T-cell (primary cell): ENCODE data around the gene TJAP1. TPM values are rescaled to one million over a fixed set of nuclear protein-coding genes. Genes with fewer than 3 reads are reported as not detected.
"Not testable (repeated sequence)": the region's sequence is repeated elsewhere in the genome, so short reads cannot be mapped to it uniquely, and the experiment has no call there.

Experiments
- ATAC-seq, 4 experiments: fragments of 200-7000 bp in 3 of 4; fragments of 150-1000 bp in 1 of 4; cut with Tn5 transposase; replicated peaks in 1 of 4; 1 replicate in 3 of 4; 2 replicates in 1 of 4; pipeline ENCODE4 v1.10.0; 2021; ENCODE audit warnings: moderate library complexity in 3 of 4, mild to moderate bottlenecking in 2 of 4, moderate number of reproducible peaks in 1 of 4
- CTCF ChIA-PET, 2 donors: fragments of 300-600 bp; sonication (Branson Sonifier 250); formaldehyde crosslinking; loops; one replicate each; lab custom pipeline; 2022; ENCODE audit warnings: antibody characterized with exemption in 2 of 2; lab: Charles Lee
- POLR2A ChIA-PET, 2 donors: fragments of 300-600 bp; sonication (Branson Sonifier 250); formaldehyde crosslinking; loops; one replicate each; lab custom pipeline; 2022; ENCODE audit warnings: antibody characterized with exemption in 2 of 2; lab: Charles Lee
- DNase-seq, 35 experiments: peaks; one replicate each; pipeline versions ENCODE4 v3.0.0 to v3.0.0-alpha.2; 2013 to 2023
- H3K27ac ChIP-seq: one replicate; pipeline ENCODE4 v1.5.1; 2013; ENCODE audit warnings: low read length
- H3K27me3 ChIP-seq, 2 experiments: replicated peaks in 1 of 2; 1 replicate in 1 of 2; 2 replicates in 1 of 2; pipeline versions ENCODE4 v1.6.1 to v1.7.0; 2013; ENCODE audit warnings: low read length in 1 of 2, mixed read lengths in 1 of 2; ENCODE audit not compliant: control insufficient read depth in 2 of 2, insufficient read depth in 2 of 2; ENCODE audit errors: extremely low read depth in 1 of 2
- H3K36me3 ChIP-seq, 2 donors: 1 replicate in 1 of 2; 2 replicates in 1 of 2; pipeline versions ENCODE4 v1.6.1 to v1.7.0; 2013; ENCODE audit warnings: low read length in 1 of 2; ENCODE audit not compliant: control insufficient read depth in 2 of 2, insufficient read depth in 1 of 2; ENCODE audit errors: extremely low read depth in 1 of 2
- H3K4me1 ChIP-seq, 2 experiments: 1 replicate in 1 of 2; 2 replicates in 1 of 2; pipeline versions ENCODE4 v1.6.1 to v1.7.0; 2013; ENCODE audit warnings: low read length in 2 of 2, mixed read lengths in 1 of 2; ENCODE audit not compliant: insufficient read depth in 2 of 2, control insufficient read depth in 1 of 2; ENCODE audit errors: extremely low read depth in 1 of 2
- H3K4me3 ChIP-seq, 2 donors: 1 replicate in 1 of 2; 2 replicates in 1 of 2; pipeline versions ENCODE4 v1.5.1 to v1.7.0; 2013; ENCODE audit warnings: mild to moderate bottlenecking in 2 of 2, low read length in 1 of 2, moderate library complexity in 1 of 2; ENCODE audit not compliant: control insufficient read depth in 1 of 2; ENCODE audit errors: extremely low read depth in 1 of 2
- H3K9me3 ChIP-seq: 2 replicates; pipeline ENCODE4 v1.7.0; 2013
- H3K27ac Mint-ChIP-seq, 2 donors: one replicate each; pipeline ENCODE4 v1.8.0; 2020 to 2021; ENCODE audit warnings: mild to moderate bottlenecking in 2 of 2, mixed read lengths in 2 of 2
- H3K27me3 Mint-ChIP-seq, 2 donors: one replicate each; pipeline ENCODE4 v1.8.0; 2021 to 2022; ENCODE audit warnings: mixed read lengths in 2 of 2
- H3K36me3 Mint-ChIP-seq: one replicate; pipeline ENCODE4 v1.8.0; 2021; ENCODE audit warnings: mixed read lengths
- H3K4me1 Mint-ChIP-seq, 3 donors: one replicate each; pipeline ENCODE4 v1.8.0; 2020 to 2022; ENCODE audit warnings: mixed read lengths in 3 of 3, mild to moderate bottlenecking in 1 of 3
- H3K4me3 Mint-ChIP-seq, 3 donors: one replicate each; pipeline ENCODE4 v1.8.0; 2020 to 2022; ENCODE audit warnings: mild to moderate bottlenecking in 3 of 3, mixed read lengths in 3 of 3, moderate library complexity in 3 of 3
- H3K9me3 Mint-ChIP-seq, 3 donors: one replicate each; pipeline ENCODE4 v1.8.0; 2020 to 2022; ENCODE audit warnings: mixed read lengths in 3 of 3
- WGBS: methylation state at CpG from one replicate; pipeline ENCODE4 v1.1.5; 2013; ENCODE audit warnings: missing lambda C conversion rate; ENCODE audit not compliant: insufficient coverage; 5-methylcytosine and 5-hydroxymethylcytosine counted together
- total RNA-seq, 35 experiments: library from RNA in 6 of 35; stranded (reverse) in 6 of 35; fragments of 120-200 nt in 1 of 35; gene quantifications; one replicate each; pipeline versions ENCODE4 v1.2.1 to v1.2.4 and lab custom pipeline; 2013 to 2026

TJAP1 gene
- total RNA-seq, 5 donors from 2014 or later (not counting 1 experiment from before 2014, with no cell fraction given) = 30.8 to 51.9 (median 50.6) TPM

- H3K27me3 Mint-ChIP-seq = peaks cover 0 to 5% of the 10 kb centered on the region in 2 donors
- no peaks in the 10 kb centered on the region for H3K9me3 Mint-ChIP-seq
- under 1% methylated on average over 82 of the region's 97 CpGs for WGBS
- H3K36me3 Mint-ChIP-seq = peaks cover 7% of the 10 kb centered on the region
- CTCF ChIA-PET = interaction anchor here (0.6 to 1.3 kb wide), 4 partner anchors 17 to 624 kb away, joined by 3 read pairs; no protein-coding TSS in a partner anchor
- peaks cover 11 to 17% (median 15%) of the 10 kb centered on the region in 3 donors for H3K4me1 Mint-ChIP-seq
- Histone ChIP-seq H3K27ac (no peak overlapping the region), H3K4me1 (peaks cover 0 to 18% of the 10 kb centered on the region in 2 experiments), H3K36me3 (peaks cover 14 to 15% of the 10 kb centered on the region in 2 donors), H3K4me3 (peak overlapping the region; percentile 62 to 63), H3K27me3 (peaks cover 0 to 9% of the 10 kb centered on the region in 2 experiments), H3K9me3 (no peaks in the 10 kb centered on the region)
- POLR2A ChIA-PET = interaction anchor here in 1 of 2 donors (0.5 to 1.0 kb wide), 3 partner anchors 22 to 508 kb away, joined by 3 to 7 read pairs (median 3); partner anchors contain the start of gene TJAP1
- DNase-seq (peak in 22 of 35 experiments; percentile 3 to 61 (median 22)), ATAC-seq (peak; percentile 60 to 64 (median 60))
- peak overlapping the region; percentile 77 to 83 (median 79) for H3K4me3 Mint-ChIP-seq
- H3K27ac Mint-ChIP-seq = peak overlapping the region; percentile 75 to 79
These were observed 22.5 kb upstream of the TJAP1 start for GRCh38 chr6:43454696-43455530.

GRCh38 chr6:43455531-43456428 lies 21.6 kb upstream of the TJAP1 start, which contains the start of gene DLK2:
DLK2 (minus strand) TSS chr6:43455548; CDS start chr6:43454825, 723 bp downstream.
- peak within 1 kb of the TSS; percentile 75 to 79 for H3K27ac Mint-ChIP-seq
- ATAC-seq = peak; percentile 62 to 77 (median 69)
- H3K9me3 ChIP-seq = no peaks in the 10 kb centered on the region
- peaks cover 4% of the 10 kb centered on the region for H3K36me3 Mint-ChIP-seq
- under 1% methylated on average over 23 of the region's 55 CpGs for WGBS
- peaks cover 0 to 18% of the 10 kb centered on the region in 2 experiments for H3K4me1 ChIP-seq
- H3K27me3 Mint-ChIP-seq = peaks cover 0 to 5% of the 10 kb centered on the region in 2 donors
- peak within 1 kb of the TSS; percentile 63 to 75 for H3K4me3 ChIP-seq
- POLR2A ChIA-PET = interaction anchor here in 1 of 2 donors (0.5 to 1.0 kb wide), 3 partner anchors 21 to 508 kb away, joined by 3 to 7 read pairs (median 3); partner anchors contain the start of gene TJAP1
- CTCF ChIA-PET = interaction anchor here (0.6 to 1.0 kb wide), 6 partner anchors 16 to 623 kb away, joined by 3 to 4 read pairs (median 4); no protein-coding TSS in a partner anchor
- peak within 1 kb of the TSS; percentile 78 to 85 (median 83) for H3K4me3 Mint-ChIP-seq
- H3K36me3 ChIP-seq = peaks cover 6 to 10% of the 10 kb centered on the region in 2 donors
- H3K27me3 ChIP-seq = peaks cover 0 to 9% of the 10 kb centered on the region in 2 experiments
- no peaks in the 10 kb centered on the region for H3K9me3 Mint-ChIP-seq
- peaks cover 11 to 17% (median 15%) of the 10 kb centered on the region in 3 donors for H3K4me1 Mint-ChIP-seq
- peak in 34 of 35 experiments; percentile 20 to 67 (median 42) for DNase-seq
- H3K27ac ChIP-seq = peak within 1 kb of the TSS; percentile 20

- no peaks in the 10 kb centered on the region for H3K9me3 Mint-ChIP-seq
- CTCF ChIA-PET = interaction anchor here (0.6 to 1.5 kb wide), 3 partner anchors 46 to 97 kb away, joined by 3 to 7 read pairs (median 5); no protein-coding TSS in a partner anchor
- H3K27me3 ChIP-seq = peaks cover 0 to 13% of the 10 kb centered on the region in 2 experiments
- H3K4me3 ChIP-seq = no peak overlapping the region
- H3K4me1 ChIP-seq = peaks cover 0 to 18% of the 10 kb centered on the region in 2 experiments
- no peaks in the 10 kb centered on the region for H3K9me3 ChIP-seq
- H3K27ac ChIP-seq = no peak overlapping the region
- H3K4me3 Mint-ChIP-seq = no peak overlapping the region
- H3K27me3 Mint-ChIP-seq = peaks cover 7 to 12% of the 10 kb centered on the region in 2 donors
- POLR2A ChIA-PET = interaction anchor here in 1 of 2 donors (0.7 kb wide), 1 partner anchor 1054 kb away, joined by 11 read pairs; no protein-coding TSS in a partner anchor
- no peak overlapping the region for H3K27ac Mint-ChIP-seq
- 20% methylated on average over 1 of the region's 9 CpGs for WGBS
- peaks cover 11 to 17% (median 15%) of the 10 kb centered on the region in 3 donors for H3K4me1 Mint-ChIP-seq
- DNase-seq (no peak), ATAC-seq (no peak)
- H3K36me3 Mint-ChIP-seq = no peaks in the 10 kb centered on the region
- peaks cover 2 to 3% of the 10 kb centered on the region in 2 donors for H3K36me3 ChIP-seq
These were observed 19.7 kb upstream of the TJAP1 start for GRCh38 chr6:43457643-43458042.

- H3K9me3 ChIP-seq, ATAC-seq, H3K36me3 ChIP-seq, H3K4me3 Mint-ChIP-seq, H3K9me3 Mint-ChIP-seq, H3K36me3 Mint-ChIP-seq, DNase-seq, H3K27ac ChIP-seq, H3K27ac Mint-ChIP-seq, H3K4me3 ChIP-seq: not testable (repeated sequence)
- WGBS = 96% methylated on average over 8 of the region's 15 CpGs
- Mint-ChIP-seq H3K27me3 (peaks cover 11 to 15% of the 10 kb centered on the region in 2 donors), H3K4me1 (peaks cover 11 to 17% (median 15%) of the 10 kb centered on the region in 3 donors)
- Histone ChIP-seq H3K4me1 (peaks cover 0 to 18% of the 10 kb centered on the region in 2 experiments), H3K27me3 (peaks cover 0 to 13% of the 10 kb centered on the region in 2 experiments)
- POLR2A ChIA-PET = interaction anchor here in 1 of 2 donors (0.7 kb wide), 1 partner anchor 1564 kb away, joined by 7 read pairs; no protein-coding TSS in a partner anchor
- CTCF ChIA-PET = interaction anchor here (0.7 to 1.5 kb wide), 4 partner anchors 10 to 97 kb away, joined by 3 to 7 read pairs (median 4); no protein-coding TSS in a partner anchor
These were observed 19.2 kb upstream of the TJAP1 start for GRCh38 chr6:43458154-43458553.

- Histone ChIP-seq H3K4me1 (peaks cover 0 to 13% of the 10 kb centered on the region in 2 experiments), H3K36me3 (no peaks in the 10 kb centered on the region), H3K4me3 (no peak overlapping the region), H3K27me3 (peaks cover 0 to 22% of the 10 kb centered on the region in 2 experiments), H3K9me3 (no peaks in the 10 kb centered on the region), H3K27ac (no peak overlapping the region)
- POLR2A ChIA-PET = no interaction called here
- Mint-ChIP-seq H3K9me3 (no peaks in the 10 kb centered on the region), H3K4me1 (peaks cover 10 to 11% (median 11%) of the 10 kb centered on the region in 3 donors), H3K27ac (no peak overlapping the region), H3K27me3 (peaks cover 13 to 27% of the 10 kb centered on the region in 2 donors), H3K36me3 (no peaks in the 10 kb centered on the region), H3K4me3 (no peak overlapping the region)
- CTCF ChIA-PET = no interaction called here
- no peak for DNase-seq
- no CpG with 5 or more reads among the region's 1 CpG for WGBS
- no peak for ATAC-seq
These were observed 17.8 kb upstream of the TJAP1 start for GRCh38 chr6:43459535-43459934.
